H9 (cell line): ENCODE data around the gene SPDYE1. TPM values are rescaled to one million over a fixed set of nuclear protein-coding genes. Genes with fewer than 3 reads are reported as not detected.
"Not testable (repeated sequence)": the region's sequence is repeated elsewhere in the genome, so short reads cannot be mapped to it uniquely, and the experiment has no call there.

Experiments used
- DNase-seq: peaks from one replicate; pipeline ENCODE4 v3.0.0-alpha.2; 2017
- H2AFZ ChIP-seq: one replicate; pipeline ENCODE4 v1.6.1; 2013; ENCODE audit warnings: mild to moderate bottlenecking, low read length, control low read depth, moderate library complexity
- H2AK5ac ChIP-seq: 2 replicates; pipeline ENCODE4 v1.6.1; 2013; ENCODE audit warnings: low read length, control low read depth, mixed read lengths; ENCODE audit not compliant: insufficient read length
- H2BK120ac ChIP-seq: one replicate; pipeline ENCODE4 v1.6.1; 2013; ENCODE audit warnings: low read depth, mild to moderate bottlenecking, low read length, control low read depth, inconsistent platforms; ENCODE audit not compliant: poor library complexity, severe bottlenecking
- H2BK12ac ChIP-seq: 2 replicates; pipeline ENCODE4 v1.6.1; 2013; ENCODE audit warnings: low read length, control low read depth, mixed read lengths, low read depth; ENCODE audit not compliant: insufficient read length
- H2BK15ac ChIP-seq: 2 replicates; pipeline ENCODE4 v1.6.1; 2013; ENCODE audit warnings: low read depth, low read length, control low read depth
- H2BK20ac ChIP-seq: one replicate; pipeline ENCODE4 v1.6.1; 2013; ENCODE audit warnings: low read depth, mild to moderate bottlenecking, low read length, control low read depth, inconsistent platforms; ENCODE audit not compliant: poor library complexity, severe bottlenecking
- H2BK5ac ChIP-seq: 2 replicates; pipeline ENCODE4 v1.6.1; 2013; ENCODE audit warnings: low read length, control low read depth, mixed read lengths; ENCODE audit not compliant: insufficient read length
- H3K14ac ChIP-seq: 2 replicates; pipeline ENCODE4 v1.6.1; 2013; ENCODE audit warnings: low read length, control low read depth; ENCODE audit not compliant: insufficient read depth
- H3K18ac ChIP-seq: 2 replicates; pipeline ENCODE4 v1.6.1; 2013; ENCODE audit warnings: low read depth, mild to moderate bottlenecking, mixed read lengths, low read length, control low read depth; ENCODE audit not compliant: insufficient read length
- H3K23ac ChIP-seq: 2 replicates; pipeline ENCODE4 v1.6.1; 2013; ENCODE audit warnings: low read length, control low read depth, mixed read lengths, low read depth; ENCODE audit not compliant: insufficient read length
- H3K23me2 ChIP-seq: 2 replicates; pipeline ENCODE4 v1.6.1; 2013; ENCODE audit warnings: low read depth, mild to moderate bottlenecking, mixed read lengths, low read length, control low read depth; ENCODE audit not compliant: insufficient read length, poor library complexity, severe bottlenecking
- H3K27ac ChIP-seq: 2 replicates; pipeline ENCODE4 v1.5.1; 2013; ENCODE audit warnings: low read length, control low read depth, mixed read lengths, low read depth; ENCODE audit not compliant: insufficient read length
- H3K27me3 ChIP-seq: 2 replicates; pipeline ENCODE4 v1.6.1; 2013; ENCODE audit warnings: low read length, control low read depth, inconsistent platforms; ENCODE audit not compliant: insufficient read depth
- H3K4ac ChIP-seq: 2 replicates; pipeline ENCODE4 v1.6.1; 2013; ENCODE audit warnings: low read depth, mild to moderate bottlenecking, control low read depth, inconsistent platforms, low read length, moderate library complexity
- H3K4me1 ChIP-seq: 2 replicates; pipeline ENCODE4 v1.6.1; 2013; ENCODE audit warnings: low read length, control low read depth, inconsistent platforms; ENCODE audit not compliant: insufficient read depth
- H3K4me2 ChIP-seq: 2 replicates; pipeline ENCODE4 v1.6.1; 2013; ENCODE audit warnings: low read length, control low read depth, mixed read lengths; ENCODE audit not compliant: insufficient read length, insufficient read depth
- H3K56ac ChIP-seq: 2 replicates; pipeline ENCODE4 v1.6.1; 2013; ENCODE audit warnings: low read depth, mild to moderate bottlenecking, mixed read lengths, low read length, control low read depth; ENCODE audit not compliant: insufficient read length
- H3K79me1 ChIP-seq: 2 replicates; pipeline ENCODE4 v1.6.1; 2013; ENCODE audit warnings: low read depth, mild to moderate bottlenecking, moderate library complexity, low read length, control low read depth, inconsistent platforms; ENCODE audit not compliant: insufficient read depth, poor library complexity, severe bottlenecking
- H3K79me2 ChIP-seq: 2 replicates; pipeline ENCODE4 v1.6.1; 2013; ENCODE audit warnings: low read length, control low read depth, inconsistent platforms; ENCODE audit not compliant: insufficient read depth
- H3K9ac ChIP-seq: 2 replicates; pipeline ENCODE4 v1.6.1; 2013; ENCODE audit warnings: low read length, control low read depth, mixed read lengths; ENCODE audit not compliant: insufficient read length; ENCODE audit errors: extremely low read depth
- H3K9me3 ChIP-seq: one replicate; pipeline ENCODE4 v1.6.1; 2013; ENCODE audit warnings: low read depth, low read length, inconsistent platforms; ENCODE audit not compliant: control insufficient read depth
- H3T11ph ChIP-seq: one replicate; pipeline ENCODE4 v1.6.1; 2013; ENCODE audit warnings: mild to moderate bottlenecking, low read length, control low read depth, inconsistent platforms
- H4K20me1 ChIP-seq: one replicate; pipeline ENCODE4 v1.6.1; 2013; ENCODE audit not compliant: control insufficient read depth, insufficient read length, insufficient read depth
- H4K5ac ChIP-seq: 2 replicates; pipeline ENCODE4 v1.6.1; 2013; ENCODE audit warnings: low read depth, mild to moderate bottlenecking, mixed read lengths, low read length, control low read depth; ENCODE audit not compliant: insufficient read length
- H4K8ac ChIP-seq: replicated peaks from 2 replicates; pipeline ENCODE4 v1.6.1; 2013; ENCODE audit warnings: low read length, control low read depth, mixed read lengths, low read depth; ENCODE audit not compliant: insufficient read length
- H4K91ac ChIP-seq: 2 replicates; pipeline ENCODE4 v1.6.1; 2013; ENCODE audit warnings: low read depth, mild to moderate bottlenecking, moderate library complexity, mixed read lengths, low read length, control low read depth; ENCODE audit not compliant: insufficient read length
- H3K27ac Mint-ChIP-seq, 3 experiments: 2 replicates in 2 of 3; 3 replicates in 1 of 3; pipeline ENCODE4 v1.8.0; 2020 to 2021; ENCODE audit warnings: mixed read lengths in 3 of 3, mild to moderate bottlenecking in 1 of 3, moderate library complexity in 1 of 3
- H3K27me3 Mint-ChIP-seq: 2 replicates; pipeline ENCODE4 v1.8.0; 2021; ENCODE audit warnings: low read depth, mild to moderate bottlenecking, moderate library complexity, mixed read lengths
- H3K36me3 Mint-ChIP-seq, 3 experiments: 2 replicates in 2 of 3; 3 replicates in 1 of 3; pipeline ENCODE4 v1.8.0; 2020 to 2021; ENCODE audit warnings: low read depth in 3 of 3, mixed read lengths in 3 of 3; ENCODE audit not compliant: insufficient read depth in 1 of 3
- H3K4me1 Mint-ChIP-seq, 2 experiments: 2 replicates each; pipeline ENCODE4 v1.8.0; 2020; ENCODE audit warnings: mixed read lengths in 2 of 2
- H3K4me3 Mint-ChIP-seq, 2 experiments: 2 replicates in 1 of 2; 3 replicates in 1 of 2; pipeline ENCODE4 v1.8.0; 2020 to 2021; ENCODE audit warnings: mild to moderate bottlenecking in 2 of 2, mixed read lengths in 2 of 2, moderate library complexity in 1 of 2
- H3K9me3 Mint-ChIP-seq, 2 experiments: 2 replicates in 1 of 2; 3 replicates in 1 of 2; pipeline ENCODE4 v1.8.0; 2020; ENCODE audit warnings: mild to moderate bottlenecking in 2 of 2, mixed read lengths in 2 of 2, moderate library complexity in 1 of 2
- whole genome bisulfite sequencing: extraction: QIAGEN DNeasy Blood & Tissue Kit; methylation state at CpG from one replicate; pipeline ENCODE4 v1.1.7; 2013; ENCODE audit warnings: missing lambda C conversion rate, low lambda C conversion rate, mixed read lengths; ENCODE audit not compliant: insufficient read length; ENCODE audit errors: extremely low coverage; 5-methylcytosine and 5-hydroxymethylcytosine counted together
- total RNA-seq: library from RNA; stranded (reverse); gene quantifications from 2 replicates; pipeline ENCODE4 v1.2.1, GENCODE V29; 2021
- TF ChIP-seq, protein P1 (sequence below): fragments of 200-600 bp; sonication (generic); conservative IDR thresholded peaks from 3 replicates; pipeline ENCODE4 v1.8.0; 2021; ENCODE audit warnings: antibody characterized with exemption, mild to moderate bottlenecking

Gene SPDYE1
- total RNA-seq, 1 experiment from 2014 or later, result not detected

DNA sequence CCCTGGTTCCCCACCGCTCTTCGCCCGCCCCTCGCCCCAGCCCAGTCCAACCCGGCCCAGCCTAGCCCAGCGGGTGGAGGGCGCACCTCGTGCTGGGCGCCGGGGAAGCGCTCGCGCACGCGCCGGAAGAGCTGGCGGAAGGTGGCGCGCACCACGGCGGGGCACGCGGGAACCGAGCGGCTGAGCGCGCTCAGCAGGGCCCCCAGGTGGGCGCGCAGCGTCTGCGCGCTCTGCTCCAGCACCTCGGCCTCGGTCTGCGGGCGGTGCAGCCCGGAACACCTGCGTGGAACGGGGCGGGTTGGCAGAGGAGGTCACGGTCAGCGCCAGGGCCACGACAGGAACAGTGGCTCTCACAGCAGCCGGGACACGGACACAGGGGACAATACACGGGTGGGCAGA lies 42.8 kb downstream of the SPDYE1 start:
- H4K5ac ChIP-seq, H3K27ac Mint-ChIP-seq, H3K56ac ChIP-seq, H2AK5ac ChIP-seq, H2BK12ac ChIP-seq, H3K4ac ChIP-seq, H3K9me3 ChIP-seq, H3K27ac ChIP-seq, H2BK15ac ChIP-seq, H3K36me3 Mint-ChIP-seq, H3K4me1 ChIP-seq, H3K9me3 Mint-ChIP-seq, H3K14ac ChIP-seq, H2AFZ ChIP-seq, DNase-seq, H4K20me1 ChIP-seq, H2BK5ac ChIP-seq, H4K91ac ChIP-seq, H3K79me2 ChIP-seq, H2BK20ac ChIP-seq, H3K18ac ChIP-seq, H3K23ac ChIP-seq, H3T11ph ChIP-seq, H3K27me3 ChIP-seq, H2BK120ac ChIP-seq, H4K8ac ChIP-seq, H3K79me1 ChIP-seq, H3K9ac ChIP-seq: not testable (repeated sequence)
- H3K23me2 ChIP-seq, result peaks cover 14% of the 10 kb centered on the region
- WGBS, result no CpG with 5 or more reads among the region's 46 CpGs
- Mint-ChIP-seq H3K4me1 (peaks cover 12 to 19% of the 10 kb centered on the region in 2 experiments), H3K4me3 (peak overlapping the region; percentile 49 to 76; a peak in 3 of 5 replicates), H3K27me3 (peaks cover 28% of the 10 kb centered on the region)
- TF ChIP-seq, protein P1, sequence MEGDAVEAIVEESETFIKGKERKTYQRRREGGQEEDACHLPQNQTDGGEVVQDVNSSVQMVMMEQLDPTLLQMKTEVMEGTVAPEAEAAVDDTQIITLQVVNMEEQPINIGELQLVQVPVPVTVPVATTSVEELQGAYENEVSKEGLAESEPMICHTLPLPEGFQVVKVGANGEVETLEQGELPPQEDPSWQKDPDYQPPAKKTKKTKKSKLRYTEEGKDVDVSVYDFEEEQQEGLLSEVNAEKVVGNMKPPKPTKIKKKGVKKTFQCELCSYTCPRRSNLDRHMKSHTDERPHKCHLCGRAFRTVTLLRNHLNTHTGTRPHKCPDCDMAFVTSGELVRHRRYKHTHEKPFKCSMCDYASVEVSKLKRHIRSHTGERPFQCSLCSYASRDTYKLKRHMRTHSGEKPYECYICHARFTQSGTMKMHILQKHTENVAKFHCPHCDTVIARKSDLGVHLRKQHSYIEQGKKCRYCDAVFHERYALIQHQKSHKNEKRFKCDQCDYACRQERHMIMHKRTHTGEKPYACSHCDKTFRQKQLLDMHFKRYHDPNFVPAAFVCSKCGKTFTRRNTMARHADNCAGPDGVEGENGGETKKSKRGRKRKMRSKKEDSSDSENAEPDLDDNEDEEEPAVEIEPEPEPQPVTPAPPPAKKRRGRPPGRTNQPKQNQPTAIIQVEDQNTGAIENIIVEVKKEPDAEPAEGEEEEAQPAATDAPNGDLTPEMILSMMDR, result 0 out of 3 replicates have a peak, but pooled peaks have one; percentile 24
- H3K4me2 ChIP-seq, result peak overlapping the region; percentile 25
